Prostate gland (tissue), 2 donors: Measurements from ENCODE around the gene AS3MT.

Experiments used
- POLR2A ChIP-seq: fragments of 450-650 bp; IDR thresholded peaks from one replicate; pipeline ENCODE4 v1.6.1; 2016; ENCODE audit warnings: antibody characterized with exemption, mild to moderate bottlenecking
- POLR2AphosphoS5 ChIP-seq: sonication (generic); formaldehyde crosslinking; IDR thresholded peaks from one replicate; pipeline ENCODE4 v1.6.1; 2017; ENCODE audit warnings: antibody characterized with exemption
- TF ChIP-seq, protein P1 (sequence below), 4 experiments: fragments of 200-600 bp in 2 of 4; fragments of 450-650 bp in 2 of 4; sonication (generic) in 2 of 4; IDR thresholded peaks; 1 replicate in 3 of 4; 2 replicates in 1 of 4; pipeline ENCODE4 v1.5.1; 2016 to 2019; ENCODE audit warnings: antibody characterized with exemption in 4 of 4, mild to moderate bottlenecking in 2 of 4, moderate library complexity in 2 of 4

DNA sequence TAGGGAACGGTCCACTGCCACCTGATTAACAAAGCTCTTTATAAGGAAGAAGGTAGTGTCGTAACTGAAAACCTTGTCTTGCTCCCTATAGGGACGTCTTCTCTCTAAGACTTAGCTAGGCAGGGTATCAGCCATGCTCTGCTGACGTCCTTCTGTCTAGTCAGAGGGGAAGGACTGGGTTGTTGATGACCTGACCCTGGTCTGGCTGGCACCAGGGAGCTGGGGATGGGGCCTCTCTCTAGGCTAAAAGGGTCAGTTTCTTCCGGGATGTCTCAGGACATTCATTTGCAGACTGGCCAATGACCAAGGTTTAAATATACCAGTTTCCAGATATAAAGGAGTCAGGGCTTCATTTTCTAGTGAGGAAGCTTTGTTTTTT is 41.7 kb upstream of the AS3MT start:
- TF ChIP-seq, protein P1, sequence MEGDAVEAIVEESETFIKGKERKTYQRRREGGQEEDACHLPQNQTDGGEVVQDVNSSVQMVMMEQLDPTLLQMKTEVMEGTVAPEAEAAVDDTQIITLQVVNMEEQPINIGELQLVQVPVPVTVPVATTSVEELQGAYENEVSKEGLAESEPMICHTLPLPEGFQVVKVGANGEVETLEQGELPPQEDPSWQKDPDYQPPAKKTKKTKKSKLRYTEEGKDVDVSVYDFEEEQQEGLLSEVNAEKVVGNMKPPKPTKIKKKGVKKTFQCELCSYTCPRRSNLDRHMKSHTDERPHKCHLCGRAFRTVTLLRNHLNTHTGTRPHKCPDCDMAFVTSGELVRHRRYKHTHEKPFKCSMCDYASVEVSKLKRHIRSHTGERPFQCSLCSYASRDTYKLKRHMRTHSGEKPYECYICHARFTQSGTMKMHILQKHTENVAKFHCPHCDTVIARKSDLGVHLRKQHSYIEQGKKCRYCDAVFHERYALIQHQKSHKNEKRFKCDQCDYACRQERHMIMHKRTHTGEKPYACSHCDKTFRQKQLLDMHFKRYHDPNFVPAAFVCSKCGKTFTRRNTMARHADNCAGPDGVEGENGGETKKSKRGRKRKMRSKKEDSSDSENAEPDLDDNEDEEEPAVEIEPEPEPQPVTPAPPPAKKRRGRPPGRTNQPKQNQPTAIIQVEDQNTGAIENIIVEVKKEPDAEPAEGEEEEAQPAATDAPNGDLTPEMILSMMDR (IDR thresholded peaks at IDR 0.05) = no peak
- TF ChIP-seq POLR2AphosphoS5 = no peak
- TF ChIP-seq POLR2A = no peak
